OCI-LY7 (cell line): ENCODE data around the gene L3MBTL3. TPM values are rescaled to one million over a fixed set of nuclear protein-coding genes. Genes with fewer than 3 reads are reported as not detected.
"Not testable (repeated sequence)": the region's sequence is repeated elsewhere in the genome, so short reads cannot be mapped to it uniquely, and the experiment has no call there.

Experiments
- BruUV-seq: library from RNA; stranded (reverse); fragments of 400-500 nt; replicated peaks from 2 replicates; lab custom pipeline; 2021; lab: Mats Ljungman, UMichigan
- CTCF ChIA-PET: fragments of 300-600 bp; sonication (Branson Sonifier 250); formaldehyde crosslinking; loops from one replicate; lab custom pipeline; 2022; ENCODE audit warnings: antibody characterized with exemption; ENCODE audit not compliant: unreplicated experiment; lab: Charles Lee
- POLR2A ChIA-PET: fragments of 300-600 bp; sonication (Branson Sonifier 250); formaldehyde crosslinking; loops from one replicate; lab custom pipeline; 2022; ENCODE audit warnings: antibody characterized with exemption; lab: Charles Lee
- DNase-seq: peaks from one replicate; pipeline ENCODE4 v3.0.0-alpha.2; 2015; ENCODE audit warnings: low spot score
- H2AFZ ChIP-seq: fragments of 200-600 bp; sonication (generic), shearing (Covaris generic); 2 replicates; pipeline ENCODE4 v1.6.1; 2014; ENCODE audit warnings: mild to moderate bottlenecking, antibody characterized with exemption, low read length, moderate library complexity
- H3K27ac ChIP-seq: fragments of 200-600 bp; sonication (generic); 2 replicates; pipeline ENCODE4 v1.5.1; 2014; ENCODE audit warnings: mixed run types, low read depth, mild to moderate bottlenecking, moderate library complexity, low read length, inconsistent platforms; ENCODE audit not compliant: poor library complexity, severe bottlenecking
- H3K36me3 ChIP-seq: fragments of 200-600 bp; sonication (generic); 2 replicates; pipeline ENCODE4 v1.6.1; 2014; ENCODE audit warnings: mild to moderate bottlenecking, antibody characterized with exemption, low read length, moderate library complexity, mixed read lengths; ENCODE audit not compliant: insufficient read depth
- H3K4me1 ChIP-seq: fragments of 200-600 bp; sonication (generic); 2 replicates; pipeline ENCODE4 v1.5.1; 2014; ENCODE audit warnings: mild to moderate bottlenecking, low read length; ENCODE audit not compliant: insufficient read depth, poor library complexity, severe bottlenecking
- H3K4me2 ChIP-seq: fragments of 200-600 bp; sonication (generic); 2 replicates; pipeline ENCODE4 v1.6.1; 2014; ENCODE audit warnings: mild to moderate bottlenecking, low read length
- H3K4me3 ChIP-seq: fragments of 200-600 bp; sonication (generic); 2 replicates; pipeline ENCODE4 v1.5.1; 2014; ENCODE audit warnings: mild to moderate bottlenecking, low read depth, low read length; ENCODE audit not compliant: poor library complexity, severe bottlenecking
- H3K79me2 ChIP-seq: fragments of 200-600 bp; sonication (generic); 2 replicates; pipeline ENCODE4 v1.6.1; 2016; ENCODE audit warnings: low read depth, mild to moderate bottlenecking, low read length, moderate library complexity, mixed read lengths; ENCODE audit not compliant: insufficient read depth
- H3K9me2 ChIP-seq: fragments of 200-600 bp; sonication (generic); 2 replicates; pipeline ENCODE4 v1.6.1; 2016; ENCODE audit warnings: mild to moderate bottlenecking, low read length, mixed read lengths; ENCODE audit not compliant: insufficient read depth
- H3K9me3 ChIP-seq: fragments of 200-600 bp; sonication (generic); 2 replicates; pipeline ENCODE4 v1.6.1; 2014; ENCODE audit warnings: mild to moderate bottlenecking, mixed run types, low read length, mixed read lengths
- H4K20me1 ChIP-seq: fragments of 200-600 bp; sonication (generic); 2 replicates; pipeline ENCODE4 v1.6.1; 2014; ENCODE audit warnings: mild to moderate bottlenecking, antibody characterized with exemption, low read length, moderate library complexity, mixed read lengths; ENCODE audit not compliant: insufficient read depth
- EZH2phosphoT487 ChIP-seq: fragments of 200-600 bp; sonication (generic); IDR thresholded peaks from 2 replicates; pipeline ENCODE4 v1.6.1; 2018; ENCODE audit warnings: low read depth, borderline replicate concordance, mild to moderate bottlenecking, mixed run types, antibody characterized with exemption, low read length, moderate library complexity, mixed read lengths
- intact Hi-C: fragments of 100-400 bp; cut with micrococcal nuclease; formaldehyde crosslinking; loops from one replicate; pipeline ENCODE4 v1.10.0; 2022; ENCODE audit not compliant: unreplicated experiment
- total RNA-seq, 2 experiments: library from RNA; depleted of rRNA in 1 of 2; stranded (reverse); fragments of >200 nt in 1 of 2; shearing (Covaris generic) in 1 of 2; gene quantifications; 2 replicates each; pipeline ENCODE4 v1.2.3, GENCODE V29; 2014 to 2022
- TF ChIP-seq, protein P1 (sequence below): fragments of 200-600 bp; sonication (generic); conservative IDR thresholded peaks from 2 replicates; pipeline ENCODE4 v1.5.1; 2014; ENCODE audit warnings: mild to moderate bottlenecking, antibody characterized with exemption, low read length, moderate library complexity, mixed read lengths

The L3MBTL3 gene
- total RNA-seq, 2 experiments from 2014 or later = 7.9 to 11.0 TPM

DNA sequence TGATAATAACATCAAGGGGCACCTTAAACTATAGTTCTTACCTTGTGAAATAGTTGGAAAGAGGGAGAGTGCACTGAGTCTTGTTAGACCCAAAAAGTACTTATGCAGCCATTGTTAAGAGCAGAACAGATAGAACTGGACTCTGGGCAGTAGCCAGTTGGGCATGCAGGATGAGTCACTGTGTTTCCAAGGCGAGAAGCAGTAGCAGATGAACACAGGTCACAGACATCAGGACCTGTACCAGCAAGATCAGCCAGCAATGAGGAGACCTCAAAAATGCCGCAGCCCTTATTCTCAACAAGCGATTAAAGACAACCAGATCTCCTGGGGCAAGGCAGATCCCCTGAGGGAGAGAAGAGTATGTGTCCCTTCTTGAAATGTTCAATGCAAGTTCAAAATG lies 125.3 kb downstream of the L3MBTL3 start:
- no peak for TF ChIP-seq EZH2phosphoT487
- TF ChIP-seq, protein P1, sequence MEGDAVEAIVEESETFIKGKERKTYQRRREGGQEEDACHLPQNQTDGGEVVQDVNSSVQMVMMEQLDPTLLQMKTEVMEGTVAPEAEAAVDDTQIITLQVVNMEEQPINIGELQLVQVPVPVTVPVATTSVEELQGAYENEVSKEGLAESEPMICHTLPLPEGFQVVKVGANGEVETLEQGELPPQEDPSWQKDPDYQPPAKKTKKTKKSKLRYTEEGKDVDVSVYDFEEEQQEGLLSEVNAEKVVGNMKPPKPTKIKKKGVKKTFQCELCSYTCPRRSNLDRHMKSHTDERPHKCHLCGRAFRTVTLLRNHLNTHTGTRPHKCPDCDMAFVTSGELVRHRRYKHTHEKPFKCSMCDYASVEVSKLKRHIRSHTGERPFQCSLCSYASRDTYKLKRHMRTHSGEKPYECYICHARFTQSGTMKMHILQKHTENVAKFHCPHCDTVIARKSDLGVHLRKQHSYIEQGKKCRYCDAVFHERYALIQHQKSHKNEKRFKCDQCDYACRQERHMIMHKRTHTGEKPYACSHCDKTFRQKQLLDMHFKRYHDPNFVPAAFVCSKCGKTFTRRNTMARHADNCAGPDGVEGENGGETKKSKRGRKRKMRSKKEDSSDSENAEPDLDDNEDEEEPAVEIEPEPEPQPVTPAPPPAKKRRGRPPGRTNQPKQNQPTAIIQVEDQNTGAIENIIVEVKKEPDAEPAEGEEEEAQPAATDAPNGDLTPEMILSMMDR = no peak
- no peak overlapping the region for H3K27ac ChIP-seq
- H3K79me2 ChIP-seq = no peaks in the 10 kb centered on the region
- no peak overlapping the region for H3K4me3 ChIP-seq
- BruUV-seq = no TSS peak
- ChIA-PET CTCF (no interaction called here), POLR2A (no interaction called here)
- no peaks in the 10 kb centered on the region for H3K36me3 ChIP-seq
- H4K20me1 ChIP-seq = no peaks in the 10 kb centered on the region
- intact Hi-C loops = no loop called here
- no peak overlapping the region for H2AFZ ChIP-seq
- H3K4me1 ChIP-seq = no peaks in the 10 kb centered on the region
- no peak for DNase-seq
- H3K4me2 ChIP-seq = no peak overlapping the region
- H3K9me3 ChIP-seq = no peaks in the 10 kb centered on the region
- H3K9me2 ChIP-seq = no peaks in the 10 kb centered on the region

DNA sequence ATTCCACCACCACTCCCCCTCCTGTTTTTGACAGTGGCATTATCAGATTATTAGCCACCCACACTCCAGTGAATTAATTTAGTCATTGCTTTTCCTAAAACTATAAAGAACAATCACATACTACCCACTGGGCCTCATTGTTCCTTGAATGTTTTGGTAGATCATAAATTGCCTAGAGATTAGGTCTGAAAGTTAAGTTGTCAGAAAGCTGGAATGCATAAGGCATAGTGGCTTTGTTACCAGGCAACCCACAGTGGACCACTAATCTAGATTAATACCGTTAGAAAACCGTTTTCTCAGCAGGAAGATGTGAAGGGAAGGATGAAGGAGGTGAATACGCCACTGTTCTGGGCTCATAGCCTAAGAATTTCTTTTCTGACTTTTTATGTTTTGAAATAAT lies 128.7 kb downstream of the L3MBTL3 start:
- H3K36me3 ChIP-seq = no peaks in the 10 kb centered on the region
- TF ChIP-seq, protein P1 = no peak
- no peak for TF ChIP-seq EZH2phosphoT487
- no peak overlapping the region for H3K27ac ChIP-seq
- H3K4me3 ChIP-seq = no peak overlapping the region
- BruUV-seq = no TSS peak
- H3K4me2 ChIP-seq = no peak overlapping the region
- H4K20me1 ChIP-seq = no peaks in the 10 kb centered on the region
- H3K9me2 ChIP-seq = no peaks in the 10 kb centered on the region
- H3K9me3 ChIP-seq = no peaks in the 10 kb centered on the region
- ChIA-PET CTCF (no interaction called here), POLR2A (interaction anchor here (1.3 kb wide), 1 partner anchor 23 kb away, joined by 3 read pairs; no protein-coding TSS in a partner anchor)
- intact Hi-C loops = no loop called here
- H2AFZ ChIP-seq = no peak overlapping the region
- DNase-seq = no peak
- no peaks in the 10 kb centered on the region for H3K4me1 ChIP-seq
- H3K79me2 ChIP-seq = no peaks in the 10 kb centered on the region

DNA sequence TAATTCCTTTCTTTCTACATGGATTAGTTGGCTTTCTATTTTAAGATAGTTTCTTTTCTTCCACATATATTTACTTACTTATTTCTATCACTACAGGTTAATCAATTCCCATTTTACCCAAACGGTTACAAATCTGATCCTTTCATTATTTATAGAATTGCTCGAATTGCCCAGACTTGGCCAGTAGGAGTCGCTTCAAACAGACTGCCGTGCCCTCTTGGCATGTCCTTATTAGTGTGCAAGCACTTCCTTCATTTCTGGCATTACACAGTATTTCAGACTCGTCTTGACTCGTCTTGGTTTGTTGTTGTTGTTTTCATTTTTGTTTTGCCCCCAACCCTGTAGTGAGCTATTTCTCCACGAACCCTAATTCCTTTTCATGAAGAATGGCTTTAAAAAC lies 129.8 kb downstream of the L3MBTL3 start:
- ChIA-PET CTCF (no interaction called here), POLR2A (no interaction called here)
- no peaks in the 10 kb centered on the region for H3K79me2 ChIP-seq
- intact Hi-C loops = no loop called here
- no peaks in the 10 kb centered on the region for H3K36me3 ChIP-seq
- no peak for TF ChIP-seq EZH2phosphoT487
- TF ChIP-seq, protein P1 = peak; percentile 82
- no peaks in the 10 kb centered on the region for H3K9me3 ChIP-seq
- BruUV-seq = no TSS peak
- H3K4me1 ChIP-seq = no peaks in the 10 kb centered on the region
- H3K4me3 ChIP-seq = no peak overlapping the region
- H3K9me2 ChIP-seq = no peaks in the 10 kb centered on the region
- no peak overlapping the region for H2AFZ ChIP-seq
- peak; percentile 32 for DNase-seq
- H3K4me2 ChIP-seq = no peak overlapping the region
- H3K27ac ChIP-seq = no peak overlapping the region
- H4K20me1 ChIP-seq = no peaks in the 10 kb centered on the region

DNA sequence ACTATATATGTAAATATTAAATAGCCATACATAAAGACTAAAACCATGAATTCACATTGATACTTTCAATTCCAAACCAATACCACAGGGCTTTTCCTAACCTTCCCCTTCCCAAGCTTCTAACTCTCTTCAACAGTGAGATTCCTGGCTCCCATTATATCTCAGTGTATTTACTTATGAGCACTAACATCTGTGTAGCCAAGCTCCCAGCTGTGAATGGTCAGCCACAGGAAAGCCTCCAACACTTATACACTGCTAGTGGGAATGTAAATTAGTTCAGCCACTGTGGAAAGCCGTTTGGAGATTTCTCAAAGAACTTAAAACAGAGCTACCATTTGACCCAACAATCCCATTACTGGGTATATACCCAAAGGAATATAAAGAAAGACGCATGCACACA lies 130.6 kb downstream of the L3MBTL3 start:
- H3K4me3 ChIP-seq, H2AFZ ChIP-seq, CTCF ChIA-PET, DNase-seq, H3K9me3 ChIP-seq, H3K36me3 ChIP-seq, H4K20me1 ChIP-seq, H3K9me2 ChIP-seq, POLR2A ChIA-PET, H3K79me2 ChIP-seq, intact Hi-C loops, H3K4me1 ChIP-seq, BruUV-seq, H3K27ac ChIP-seq, H3K4me2 ChIP-seq: not testable (repeated sequence)
